ENCODE data around the gene TTC22.

The TTC22 gene

DNA sequence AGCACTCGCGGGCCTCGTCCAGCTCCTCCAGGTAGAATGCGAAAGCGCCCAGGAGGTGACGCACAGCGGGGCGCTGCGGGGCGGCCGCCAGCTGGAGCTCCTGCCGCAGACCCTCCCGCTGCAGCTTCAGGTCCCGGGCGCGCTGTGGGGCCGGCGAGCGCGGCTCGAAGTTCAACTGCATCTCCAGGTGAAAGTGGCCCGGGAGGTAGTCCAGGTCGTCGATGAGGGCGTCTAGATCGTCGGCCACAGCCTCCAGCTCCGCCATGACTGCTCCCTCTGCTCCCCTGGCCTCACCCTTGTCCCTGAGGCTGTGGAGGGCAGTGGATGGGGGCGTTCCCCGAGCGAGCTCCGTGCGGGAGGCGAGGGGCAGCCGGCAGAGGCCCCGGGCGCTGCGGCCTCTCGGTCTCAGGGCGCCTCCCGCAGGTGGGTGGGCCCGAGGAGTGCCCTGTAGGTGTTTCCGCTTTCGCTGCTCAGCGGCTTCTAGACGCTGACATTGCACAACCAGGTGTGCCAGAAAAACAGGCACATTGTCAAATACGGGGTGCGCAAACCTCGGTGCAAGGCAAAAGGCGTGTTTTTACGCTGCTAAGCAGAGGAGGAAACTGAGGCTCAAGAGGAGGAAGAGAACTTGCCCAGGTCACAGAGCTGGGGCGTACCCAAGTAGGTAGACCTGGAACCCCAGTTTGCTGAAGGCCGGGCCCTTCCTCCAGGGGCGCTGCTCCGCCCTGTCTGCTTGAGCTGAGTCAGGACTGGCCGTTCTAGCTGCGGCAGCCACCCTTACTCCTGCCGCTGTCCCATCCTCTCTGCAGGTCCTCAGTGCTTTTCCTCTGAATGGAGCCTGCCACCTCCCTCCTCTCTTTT lies at the start of gene TTC22:
Gene TTC22 (minus strand): TSS at position 425 of the 861 bp plus-strand sequence. CDS start 160 bp downstream, at position 265.
- peak; percentile 81 for DNase-seq

DNA sequence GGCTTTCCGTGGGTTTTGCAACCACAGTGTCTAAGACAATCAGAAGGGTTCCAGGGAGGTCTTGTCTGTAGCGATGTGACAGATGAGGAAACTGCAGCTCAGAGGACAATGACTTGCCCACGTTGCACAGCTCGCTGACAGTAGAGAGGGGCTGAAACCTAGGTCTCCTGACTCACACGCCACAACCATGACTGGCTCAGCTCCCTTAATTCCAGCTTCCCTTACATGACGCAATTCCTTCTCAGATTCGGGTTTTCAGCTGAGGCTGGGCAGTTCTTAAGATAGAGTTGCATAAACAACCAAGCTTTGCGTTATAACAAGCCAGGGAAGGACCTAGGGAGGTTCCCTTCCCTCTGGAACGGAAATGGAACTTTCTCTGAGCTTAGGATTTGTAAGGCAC lies 49.6 kb upstream of the TTC22 start:
- DNase-seq, result no peak

DNA sequence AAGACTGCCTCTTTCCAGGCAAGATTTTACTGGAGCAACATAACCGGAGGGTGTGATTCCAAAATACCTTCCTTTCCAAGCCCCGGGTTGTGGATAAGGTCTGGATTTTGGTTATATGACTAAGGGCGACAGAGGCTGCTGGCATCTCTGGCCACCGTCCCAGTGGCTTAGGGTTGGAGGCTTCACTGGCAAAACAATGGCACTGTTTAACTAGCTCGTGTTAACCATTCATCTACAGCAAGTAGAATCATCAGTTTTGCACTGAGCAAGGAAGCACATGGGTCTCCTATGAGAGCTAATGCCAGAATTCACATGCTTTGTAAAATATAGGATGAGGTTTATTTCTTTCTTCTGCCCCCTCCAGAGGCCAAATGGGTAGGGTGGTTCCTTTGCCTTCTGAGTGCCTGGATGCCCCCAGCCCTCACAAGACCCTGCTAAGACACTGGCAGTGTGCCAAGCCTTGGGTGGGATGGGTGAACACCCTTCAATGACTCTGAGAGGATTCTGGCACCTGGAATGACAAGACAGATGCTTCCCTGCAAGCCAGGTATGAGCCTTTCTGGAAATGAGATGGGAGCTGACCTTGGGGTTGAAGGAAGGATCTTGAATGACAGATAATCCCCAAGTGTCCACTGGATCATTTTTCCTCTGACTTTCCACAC lies 49.1 kb upstream of the TTC22 start:
- no peak for DNase-seq

DNA sequence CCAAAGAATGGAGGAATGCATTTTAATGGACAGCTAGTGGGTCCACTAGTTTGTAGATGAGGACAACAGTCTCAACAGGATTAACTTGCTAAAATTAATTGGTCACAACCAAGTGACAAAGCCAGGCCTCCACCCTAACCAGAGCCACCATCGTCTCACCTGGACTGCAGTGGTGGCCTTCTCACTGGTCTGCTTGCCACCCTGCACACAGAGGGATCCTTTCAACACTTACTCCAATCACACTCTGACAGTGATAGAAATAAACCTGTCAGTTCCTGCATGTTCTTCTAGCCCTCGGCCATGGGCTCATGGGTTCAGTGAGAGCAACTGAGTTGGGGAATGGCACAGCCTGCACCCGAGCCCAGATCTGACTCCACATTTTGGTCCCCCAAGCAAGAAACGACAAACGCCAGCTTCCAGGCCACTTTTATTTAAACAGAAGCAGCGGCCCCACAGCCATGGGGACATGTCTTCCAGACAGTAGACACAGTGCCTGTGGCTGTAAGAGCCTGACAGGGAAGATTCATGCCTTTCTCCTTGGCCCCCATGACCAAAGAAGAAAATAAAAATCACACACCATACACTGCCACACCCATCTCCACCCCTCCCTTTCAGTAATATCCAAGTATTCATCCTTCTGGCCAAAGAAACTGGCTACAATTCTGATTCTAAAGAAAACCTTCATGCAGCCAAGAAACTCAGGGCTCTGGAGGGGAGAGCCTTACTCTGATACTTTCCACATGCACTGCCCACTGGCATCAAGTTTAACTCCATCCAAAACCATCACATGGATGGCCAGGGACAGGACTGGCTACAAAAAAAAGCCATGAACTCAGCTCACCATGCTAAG lies 48.3 kb upstream of the TTC22 start:
- no peak for DNase-seq

GRCh38 chr1:54848134-54848948 lies 47.2 kb upstream of the TTC22 start:
- no peak for DNase-seq

GRCh38 chr1:54846716-54847284 lies 45.7 kb upstream of the TTC22 start:
- no peak for DNase-seq

DNA sequence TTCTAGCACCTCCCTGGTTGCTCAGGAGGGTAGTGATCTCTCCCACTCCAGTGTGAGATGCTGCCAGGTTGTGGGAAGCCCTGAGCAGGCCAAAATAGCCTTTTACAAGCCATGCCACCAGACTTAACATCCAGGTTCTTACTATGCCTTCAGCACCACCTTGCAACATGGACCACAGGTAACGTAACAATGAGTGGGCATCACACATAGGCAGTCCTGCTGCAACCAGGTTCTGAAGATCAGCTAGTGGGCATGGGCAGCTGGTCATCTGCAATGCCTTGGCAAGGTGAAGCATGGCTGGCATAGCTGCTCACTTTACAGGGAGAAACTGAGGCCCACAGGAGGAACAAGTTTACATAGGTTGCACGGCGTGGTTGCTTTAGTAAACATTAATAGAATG lies 45.2 kb upstream of the TTC22 start:
- DNase-seq, result no peak

DNA sequence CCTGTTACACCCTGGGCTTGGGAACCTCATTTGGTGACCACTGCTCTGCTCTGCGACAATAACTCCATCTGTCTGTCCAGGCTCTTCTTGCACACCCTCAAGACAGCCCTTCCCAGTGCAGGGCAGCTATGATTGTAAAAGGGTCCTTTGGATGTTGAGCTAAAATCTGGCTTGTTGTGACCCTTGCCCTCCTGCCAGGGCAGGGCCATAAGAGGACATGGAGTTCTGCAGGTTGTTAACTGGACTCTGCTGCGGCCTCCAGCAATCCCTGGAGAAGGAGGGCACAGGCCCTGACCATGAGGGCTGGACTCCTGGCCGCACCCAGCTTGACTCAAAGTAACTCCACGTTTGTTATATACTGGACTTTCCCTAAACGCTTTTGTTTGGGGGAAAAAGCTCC lies 44.6 kb upstream of the TTC22 start:
- DNase-seq, result no peak

DNA sequence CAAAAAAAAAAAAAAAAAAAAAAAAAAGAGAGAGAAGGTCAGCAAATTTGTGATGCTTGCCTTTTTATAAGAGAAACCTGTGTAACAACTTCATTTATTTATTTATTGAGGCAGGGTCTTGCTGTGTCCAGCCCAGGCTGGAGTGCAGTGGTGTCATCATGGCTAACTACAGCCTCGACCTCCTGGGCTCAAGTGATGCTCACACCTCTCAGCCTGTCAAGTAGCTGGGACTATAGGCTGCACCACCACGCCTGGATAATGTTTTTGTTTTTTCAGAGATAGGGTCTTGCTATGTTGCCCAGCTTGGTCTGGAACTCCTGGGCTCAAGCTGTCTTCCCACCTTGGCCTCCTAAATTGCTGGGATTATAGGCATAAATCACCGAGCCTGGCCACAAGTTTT lies 43.4 kb upstream of the TTC22 start:
- no peak for DNase-seq

DNA sequence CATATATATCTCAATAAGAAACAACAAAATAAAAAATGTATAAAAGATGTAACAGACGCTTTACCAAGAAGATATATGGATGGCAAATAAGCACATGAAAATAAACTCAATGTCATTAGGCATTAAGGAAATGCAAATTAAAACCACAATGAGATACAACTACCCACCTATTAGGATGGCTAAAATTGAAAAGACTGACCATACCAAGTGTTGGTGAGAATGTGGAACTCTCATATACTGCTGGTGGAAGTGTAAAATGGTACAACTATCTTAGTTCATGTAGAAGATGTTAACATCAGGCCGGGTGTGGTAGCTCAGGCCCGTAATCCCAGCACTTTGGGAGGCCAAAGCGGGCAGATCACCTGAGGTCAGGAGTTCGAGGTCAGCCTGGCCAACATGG lies 42.3 kb upstream of the TTC22 start:
- no peak for DNase-seq

- no peak for DNase-seq
These were observed 41.8 kb upstream of the TTC22 start for GRCh38 chr1:54842963-54843362.

DNA sequence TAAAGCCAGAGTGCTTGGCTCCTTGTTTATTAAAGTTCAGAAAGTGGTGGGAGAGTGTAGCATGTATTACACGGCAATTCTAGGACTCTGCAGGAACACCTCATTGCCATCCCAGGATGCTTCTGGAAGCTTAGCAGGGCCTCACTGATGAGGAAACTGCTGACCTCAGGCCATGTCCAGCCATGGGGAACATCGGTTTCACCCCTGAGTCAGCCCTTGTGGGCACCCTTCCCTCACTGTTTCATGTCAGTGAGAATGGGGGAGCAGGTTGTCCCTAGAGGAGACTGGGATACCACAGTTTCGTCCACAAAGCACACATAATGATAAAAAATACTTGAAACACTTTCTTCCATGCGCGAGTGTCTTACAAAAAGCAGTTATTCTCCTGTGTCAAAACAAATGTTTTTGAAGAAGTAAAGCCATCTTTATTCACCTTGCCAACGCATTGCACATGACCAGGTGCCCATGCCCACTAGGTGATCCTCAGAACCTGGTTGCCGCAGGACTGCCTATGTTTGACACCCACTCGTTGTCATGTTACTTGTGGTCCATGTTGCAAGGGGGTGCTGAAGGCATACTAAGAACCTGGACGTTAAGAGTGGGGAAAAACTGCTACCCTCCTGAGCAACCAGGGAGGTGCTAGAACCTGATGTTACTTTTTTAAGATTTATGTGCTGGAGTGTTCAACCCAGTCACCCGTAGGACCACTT lies 41.2 kb upstream of the TTC22 start:
- no peak for DNase-seq

DNA sequence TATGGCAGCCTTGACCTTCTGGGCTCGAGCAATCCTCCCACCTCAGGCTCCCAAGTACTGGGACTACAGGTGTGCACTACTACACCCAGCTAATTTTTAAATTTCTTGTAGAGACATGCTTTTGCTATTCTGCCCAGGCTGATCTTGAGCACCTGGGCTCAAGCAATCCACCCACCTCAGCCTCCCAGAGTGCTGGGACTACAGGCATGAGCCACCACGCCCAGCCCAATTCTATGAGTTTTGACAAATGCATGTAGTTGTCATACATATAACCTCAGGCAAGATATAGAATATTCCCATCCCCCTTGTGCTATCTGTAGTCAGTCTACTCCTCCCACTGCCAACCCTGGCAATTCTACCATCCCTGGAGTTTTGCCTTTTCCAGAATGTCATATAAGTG lies 38.7 kb upstream of the TTC22 start:
- DNase-seq, result no peak

- DNase-seq, result no peak
These were observed 37.5 kb upstream of the TTC22 start for GRCh38 chr1:54838565-54839180.

DNA sequence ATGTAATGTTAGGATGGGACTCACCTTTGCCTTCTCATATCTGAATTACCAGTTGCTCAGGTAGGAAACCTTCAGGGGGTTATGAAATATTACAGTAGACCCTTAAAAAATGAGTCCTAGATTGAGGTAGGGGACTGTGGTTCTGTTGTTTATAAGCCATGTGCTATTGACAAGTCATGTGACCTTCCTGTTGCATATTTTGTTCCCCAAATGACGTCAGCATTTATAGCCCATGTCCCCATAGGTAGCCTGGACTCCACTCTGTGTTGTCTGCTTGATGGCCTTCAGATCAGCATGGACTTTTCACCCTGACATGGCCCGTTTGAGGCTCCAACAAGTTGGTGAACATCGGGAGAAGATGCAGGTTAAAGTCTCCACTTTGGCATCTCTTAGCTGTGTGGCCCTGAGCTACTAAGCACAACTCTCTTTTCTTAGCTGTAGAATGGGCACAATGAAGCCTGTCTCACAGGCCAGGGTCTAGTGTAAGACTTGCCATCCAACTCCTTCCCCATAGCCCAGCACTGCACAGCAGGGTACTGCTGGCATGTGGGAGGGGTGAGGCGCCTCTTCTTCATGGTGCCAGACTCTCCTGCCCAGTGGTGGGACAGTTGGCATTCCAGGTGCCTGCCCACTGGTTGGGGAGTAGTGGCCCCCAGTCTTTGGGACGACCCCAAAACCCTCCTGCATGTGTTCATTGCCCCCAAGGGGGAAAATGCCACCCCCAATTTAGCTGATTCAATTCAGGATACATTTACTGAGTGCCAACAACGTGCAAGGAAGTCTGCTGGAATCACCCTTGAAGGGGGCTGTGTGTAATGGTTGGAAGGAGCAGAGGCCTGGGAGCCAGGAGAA lies 36.1 kb upstream of the TTC22 start:
- no peak for DNase-seq

DNA sequence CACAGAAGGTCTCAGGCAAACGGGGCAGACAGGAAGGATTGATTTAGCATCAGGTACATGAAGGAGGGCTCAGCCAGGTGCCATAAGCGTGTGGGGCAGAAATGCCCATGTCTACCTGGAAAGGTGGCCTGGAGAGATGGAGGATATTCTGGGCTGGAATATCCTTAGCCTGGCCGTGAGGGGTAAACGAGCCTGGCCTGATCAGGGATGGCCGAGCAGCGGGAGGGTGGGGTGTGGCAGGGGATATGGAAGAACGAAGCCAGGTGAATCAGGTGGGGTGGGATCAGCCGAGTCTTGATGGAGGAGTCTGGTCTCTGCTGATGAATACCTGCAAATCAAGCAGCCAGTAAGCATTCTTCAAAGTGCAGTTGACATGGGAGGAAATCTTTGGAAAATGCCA lies 35.5 kb upstream of the TTC22 start:
- DNase-seq, result no peak

DNA sequence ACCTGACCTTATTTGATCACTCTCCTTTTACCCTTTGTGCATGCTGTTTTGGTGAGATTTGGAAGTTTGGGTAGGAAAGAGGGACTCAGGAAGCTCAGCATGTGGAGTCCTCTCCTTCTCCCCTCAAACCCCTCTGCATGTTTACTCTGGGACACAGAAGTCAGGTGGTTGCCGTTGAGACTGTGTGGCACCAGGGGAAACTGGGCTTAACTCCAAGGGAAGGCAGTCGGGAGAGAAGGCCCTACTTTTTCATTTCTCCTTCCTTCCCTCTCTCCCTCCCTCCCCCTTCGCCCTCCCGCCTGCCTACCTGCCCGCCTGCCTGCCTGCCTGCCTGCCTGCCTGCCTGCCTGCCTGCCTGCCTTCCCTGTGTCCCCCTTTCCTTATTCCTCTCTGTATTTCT lies 34.8 kb upstream of the TTC22 start:
- no peak for DNase-seq

DNA sequence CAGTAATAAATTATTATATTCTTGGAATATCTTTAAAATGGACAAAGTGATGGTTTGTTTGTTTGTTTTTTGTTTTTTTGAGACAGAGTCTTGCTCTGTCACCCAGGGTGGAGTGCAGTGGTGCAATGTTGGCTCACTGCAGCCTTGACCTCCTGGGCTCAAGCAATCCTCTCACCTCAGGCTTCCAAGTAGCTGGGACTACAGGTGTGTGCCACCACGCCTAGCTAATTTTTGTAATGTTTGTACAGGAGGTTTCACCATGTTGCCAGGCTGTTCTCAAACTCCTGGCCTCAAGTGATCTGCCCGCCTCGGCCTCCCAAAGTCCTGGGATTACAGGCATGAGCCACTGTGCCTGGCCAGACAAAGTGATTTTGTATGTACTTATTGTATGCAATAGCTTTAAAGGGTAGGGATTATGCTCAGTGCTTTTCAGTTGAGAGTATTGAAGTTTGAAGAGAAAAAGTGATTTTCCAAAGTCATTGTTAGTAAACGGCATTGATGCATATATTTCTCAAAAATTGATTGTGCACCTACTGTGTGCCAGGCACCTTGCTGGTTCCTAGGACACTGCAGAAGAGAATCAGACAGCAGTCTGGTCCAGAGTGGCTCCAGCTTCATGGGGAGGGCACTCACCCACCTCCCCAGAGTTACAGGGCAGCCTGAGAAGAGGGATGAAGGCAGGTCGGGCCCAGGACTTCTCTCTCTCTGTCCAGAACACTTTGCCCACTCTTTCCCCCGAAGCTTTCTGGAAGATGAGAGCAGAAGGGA lies 34.2 kb upstream of the TTC22 start:
- DNase-seq, result no peak

- DNase-seq, result no peak
These were observed 33.0 kb upstream of the TTC22 start for GRCh38 chr1:54834007-54834541.

Data from CD4-positive, alpha-beta T cell treated with Interleukin-17A for 4 hours (primary cell).